NCI-H2196 (cell line): Measurements from ENCODE around the gene PSTPIP1.
A peak's percentile ranks its signal among the peaks of the same experiment; 100 is the strongest.

Experiments used
- DNase-seq: peaks from one replicate; lab custom pipeline; 2025; ENCODE audit not compliant: unreplicated experiment; lab: John Stamatoyannopoulos, UW

The PSTPIP1 gene

DNA sequence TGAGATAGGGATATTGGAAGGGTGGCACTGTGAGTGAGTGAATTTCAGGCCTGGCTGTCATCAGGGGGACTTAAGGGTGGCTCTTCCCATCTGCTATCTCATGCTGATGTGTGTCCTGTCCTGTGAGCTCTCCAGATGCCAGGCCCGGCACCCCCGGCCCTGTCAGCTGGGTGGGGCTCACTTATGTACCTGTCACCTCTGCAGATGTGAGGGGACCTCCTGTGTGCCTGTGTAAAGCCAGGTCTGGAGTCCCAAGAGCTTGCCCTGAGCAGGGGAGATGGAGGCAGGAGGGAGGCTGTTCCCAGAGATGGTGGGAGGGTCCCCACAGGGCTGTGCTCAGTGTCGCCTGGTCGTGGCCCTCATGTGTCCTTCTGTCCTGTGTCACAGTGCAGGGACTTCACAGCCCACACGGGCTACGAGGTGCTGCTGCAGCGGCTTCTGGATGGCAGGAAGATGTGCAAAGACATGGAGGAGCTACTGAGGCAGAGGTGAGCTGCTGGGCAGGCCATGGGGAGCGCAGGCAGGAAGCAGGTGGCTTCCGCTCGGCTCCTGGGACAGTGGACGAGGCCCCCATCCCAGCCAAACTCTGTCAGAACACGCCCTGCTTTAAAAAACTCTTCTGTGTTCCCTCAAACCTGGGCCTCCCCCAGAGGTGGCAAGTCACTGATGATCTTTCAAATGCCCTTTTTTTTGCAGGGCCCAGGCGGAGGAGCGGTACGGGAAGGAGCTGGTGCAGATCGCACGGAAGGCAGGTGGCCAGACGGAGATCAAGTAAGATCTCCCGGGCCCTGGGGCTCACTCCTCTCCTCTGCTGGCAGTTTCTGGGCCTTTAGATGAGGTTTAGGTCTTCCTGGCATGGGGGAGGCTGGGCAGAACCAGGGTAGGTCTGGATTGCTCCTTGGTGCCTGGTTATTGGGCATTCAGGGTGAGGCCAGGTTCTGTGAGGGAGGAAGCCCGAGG lies 23.1 kb downstream of the PSTPIP1 start:
- DNase-seq, result no peak

DNA sequence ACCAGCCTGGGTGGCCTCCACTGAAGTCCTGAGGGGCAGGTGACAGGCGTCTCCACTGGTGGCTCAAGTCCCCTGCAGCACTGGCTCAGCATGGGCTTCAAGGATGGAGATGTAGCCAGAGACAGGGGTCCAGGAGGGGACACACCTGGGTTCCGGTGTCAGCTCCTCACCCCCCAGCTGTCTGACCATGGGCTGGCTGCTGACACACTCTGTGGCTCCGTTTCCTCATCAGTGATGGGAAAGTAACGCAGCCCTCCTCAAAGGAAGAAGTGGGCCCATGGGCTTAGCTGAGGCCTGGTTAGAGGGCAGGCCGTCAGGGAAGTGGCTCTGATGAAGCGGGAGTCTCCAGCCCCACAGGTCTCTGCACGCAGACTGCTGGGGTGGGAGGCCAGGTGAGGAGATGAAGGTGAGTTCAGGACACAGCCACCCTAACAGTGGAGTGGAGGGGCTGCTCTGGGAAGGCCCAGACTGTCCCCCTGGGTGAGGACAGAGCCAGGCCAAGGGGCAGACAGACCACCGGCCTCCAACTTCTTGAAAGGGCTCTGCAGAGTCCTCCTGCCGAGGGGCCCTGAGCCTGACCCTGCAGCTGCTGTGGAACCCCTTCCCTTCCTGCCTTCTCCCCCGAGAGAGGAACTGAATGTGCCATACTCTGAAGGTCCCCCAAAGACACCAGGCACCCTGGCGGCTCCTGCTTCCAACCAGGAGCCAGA lies 24.0 kb downstream of the PSTPIP1 start:
- no peak for DNase-seq

DNA sequence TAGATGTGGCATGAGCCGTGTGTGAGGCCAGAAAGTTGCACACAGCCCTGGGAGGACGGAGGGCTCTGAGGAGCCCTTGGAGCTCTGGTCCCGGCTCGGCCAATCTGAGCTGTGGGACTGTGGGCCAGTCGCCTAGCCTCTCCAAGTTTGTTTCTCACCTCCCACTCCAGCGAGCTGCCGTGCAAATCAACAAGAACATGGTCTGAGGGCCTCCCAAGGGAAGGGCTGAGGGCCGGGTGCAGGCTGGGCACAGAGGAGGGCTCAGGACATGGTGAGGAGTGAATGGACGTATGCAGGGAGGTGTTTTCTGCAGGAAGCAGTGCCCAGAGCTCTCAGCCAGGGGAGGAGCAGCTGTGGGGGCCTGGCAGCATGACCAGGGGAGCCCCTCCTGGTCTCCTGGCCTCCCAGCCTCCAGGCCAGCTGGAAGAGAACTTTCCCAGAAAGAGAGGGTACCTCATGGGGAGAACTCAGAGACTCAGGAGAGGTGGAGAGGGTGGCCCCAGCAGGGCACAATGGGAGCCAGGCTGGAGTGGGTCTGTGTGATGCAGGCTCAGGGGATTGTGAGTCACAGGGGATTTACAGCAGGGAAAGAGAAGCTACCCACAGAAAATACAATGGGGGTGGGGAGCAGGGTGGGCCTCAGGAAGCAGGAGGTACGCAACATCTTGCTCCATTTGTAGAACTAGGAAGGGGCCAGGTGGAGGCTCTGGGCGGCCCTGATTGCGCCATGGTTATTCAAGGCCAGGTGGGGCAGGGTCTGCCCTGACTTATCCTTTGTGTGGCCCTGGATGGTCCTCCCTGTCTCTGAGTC lies 24.8 kb downstream of the PSTPIP1 start:
- no peak for DNase-seq

DNA sequence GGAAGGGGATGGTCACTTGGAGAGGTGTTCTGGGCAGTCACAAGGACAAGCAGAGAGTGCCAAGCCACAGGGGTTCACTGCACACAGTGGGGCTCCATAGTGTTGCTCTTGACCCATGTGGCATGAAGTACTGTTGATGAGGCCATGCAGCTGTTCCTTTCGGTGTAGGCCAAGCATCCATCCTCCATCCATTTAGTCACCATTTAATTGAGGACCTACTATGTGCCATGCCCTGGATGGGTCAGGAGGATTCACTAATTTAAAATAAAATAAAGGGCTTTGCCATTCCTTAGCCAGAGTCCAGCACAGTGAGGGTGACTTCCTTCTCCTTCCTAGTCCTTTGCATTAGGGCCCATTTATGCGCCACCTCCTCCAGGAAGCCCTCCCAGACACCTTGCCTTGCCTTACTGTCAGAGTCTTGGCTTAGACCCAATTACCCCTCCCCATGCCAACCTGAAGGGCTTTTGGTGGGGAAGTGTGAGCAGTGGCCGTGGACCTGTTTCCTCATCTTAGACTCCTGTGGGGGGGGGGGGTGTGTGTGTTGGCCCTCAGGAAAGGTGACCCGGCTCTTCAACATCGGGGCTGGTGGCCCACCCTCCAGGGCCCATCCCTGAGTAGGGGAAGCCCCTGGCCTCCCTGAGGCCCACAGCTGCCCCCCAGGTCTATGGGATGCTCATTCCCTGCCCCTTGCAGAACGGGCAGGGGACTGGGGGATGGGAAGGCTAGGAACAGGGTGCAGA lies 25.6 kb downstream of the PSTPIP1 start:
- DNase-seq, result no peak

DNA sequence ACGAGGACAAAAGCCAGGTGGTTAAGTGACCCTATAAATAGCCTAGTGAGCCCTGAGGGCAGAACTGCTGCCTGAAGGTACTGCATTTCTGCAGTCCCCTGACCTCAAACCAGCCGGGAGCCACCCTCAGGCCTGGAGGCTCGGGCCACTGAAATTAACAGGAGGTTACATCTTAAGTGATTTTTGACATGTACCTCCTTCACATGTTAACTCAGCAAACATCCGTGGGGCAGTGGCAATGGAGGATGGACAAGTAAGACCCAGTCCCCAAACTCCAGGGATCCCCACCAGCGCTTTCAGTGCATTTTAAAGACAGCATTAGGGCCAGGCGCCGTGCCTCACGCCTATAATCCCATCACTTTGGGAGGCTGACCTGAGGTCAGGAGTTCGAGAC lies 26.2 kb downstream of the PSTPIP1 start:
- DNase-seq, result no peak

DNA sequence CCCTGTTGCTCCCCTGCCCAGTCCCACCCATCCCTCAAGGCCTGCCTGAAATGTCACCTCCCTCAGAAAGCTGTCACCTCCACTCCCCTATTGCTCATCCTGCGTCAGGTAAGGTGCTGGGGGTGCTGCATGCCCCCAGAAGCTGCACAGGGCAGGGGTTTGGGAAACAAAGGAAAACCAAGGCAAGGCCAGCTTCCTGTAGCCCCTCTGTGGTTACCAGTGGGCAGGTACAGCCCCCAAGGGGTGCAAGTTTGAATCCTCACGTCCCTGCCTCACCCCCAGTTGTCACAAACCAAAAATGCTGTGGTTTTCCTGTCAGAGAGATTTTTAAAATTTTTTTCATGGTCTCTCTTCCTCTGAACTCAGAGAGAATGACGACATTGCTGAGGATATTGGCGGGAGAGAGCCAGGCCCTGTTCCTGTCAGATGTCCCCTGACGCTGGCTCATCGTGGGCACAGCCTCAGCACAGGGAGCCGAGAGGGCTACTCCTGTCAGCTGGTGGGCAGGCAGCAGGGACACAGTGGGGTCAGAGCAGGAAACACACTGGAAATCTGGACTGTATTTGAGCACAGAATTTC lies 27.0 kb downstream of the PSTPIP1 start:
- DNase-seq, result no peak

DNA sequence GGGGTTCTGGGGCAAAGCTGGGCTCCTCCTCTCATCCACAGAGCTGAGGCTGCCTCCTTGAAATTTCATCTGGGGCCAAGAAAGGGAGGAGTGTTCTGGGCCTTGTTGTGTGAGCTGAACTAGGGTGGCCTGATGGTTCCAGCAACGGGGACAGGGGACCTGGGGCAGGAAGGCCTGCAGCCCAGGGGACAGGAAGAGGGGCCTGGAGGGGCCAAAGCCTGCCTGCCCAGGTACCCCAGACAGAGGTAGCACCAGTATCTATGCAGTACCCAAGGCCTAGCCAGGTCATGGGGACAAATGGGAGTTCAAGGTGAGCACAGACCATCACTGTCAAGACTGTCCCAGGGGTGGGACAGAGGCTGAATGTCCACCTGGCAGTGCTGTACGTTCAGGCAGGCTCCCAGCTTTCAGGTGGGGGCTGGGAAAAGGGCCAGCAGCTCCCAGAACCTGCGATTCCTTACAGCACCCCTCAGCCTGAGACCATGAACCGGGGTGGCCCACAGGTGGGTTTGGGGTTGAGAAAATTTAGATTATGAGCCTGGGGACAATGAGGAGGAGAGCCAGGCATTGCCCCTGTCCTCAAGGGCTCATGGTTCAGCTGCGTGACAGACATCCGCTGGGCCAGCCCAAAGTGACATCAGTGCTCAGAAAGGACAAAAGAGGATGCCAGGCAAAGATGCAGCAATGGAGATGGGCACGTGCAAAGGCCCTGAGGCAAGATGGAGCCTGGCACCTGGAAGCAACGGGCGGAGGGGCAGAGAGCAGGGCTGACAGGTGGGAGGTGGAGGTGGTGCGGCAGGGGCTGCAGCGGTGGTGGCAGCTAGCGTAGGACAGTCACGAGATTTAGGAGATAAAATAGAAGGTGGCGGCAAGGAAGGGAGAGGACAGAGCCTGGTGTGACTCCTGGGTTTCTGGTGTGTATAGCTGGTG lies 28.0 kb downstream of the PSTPIP1 start:
- DNase-seq, result no peak

DNA sequence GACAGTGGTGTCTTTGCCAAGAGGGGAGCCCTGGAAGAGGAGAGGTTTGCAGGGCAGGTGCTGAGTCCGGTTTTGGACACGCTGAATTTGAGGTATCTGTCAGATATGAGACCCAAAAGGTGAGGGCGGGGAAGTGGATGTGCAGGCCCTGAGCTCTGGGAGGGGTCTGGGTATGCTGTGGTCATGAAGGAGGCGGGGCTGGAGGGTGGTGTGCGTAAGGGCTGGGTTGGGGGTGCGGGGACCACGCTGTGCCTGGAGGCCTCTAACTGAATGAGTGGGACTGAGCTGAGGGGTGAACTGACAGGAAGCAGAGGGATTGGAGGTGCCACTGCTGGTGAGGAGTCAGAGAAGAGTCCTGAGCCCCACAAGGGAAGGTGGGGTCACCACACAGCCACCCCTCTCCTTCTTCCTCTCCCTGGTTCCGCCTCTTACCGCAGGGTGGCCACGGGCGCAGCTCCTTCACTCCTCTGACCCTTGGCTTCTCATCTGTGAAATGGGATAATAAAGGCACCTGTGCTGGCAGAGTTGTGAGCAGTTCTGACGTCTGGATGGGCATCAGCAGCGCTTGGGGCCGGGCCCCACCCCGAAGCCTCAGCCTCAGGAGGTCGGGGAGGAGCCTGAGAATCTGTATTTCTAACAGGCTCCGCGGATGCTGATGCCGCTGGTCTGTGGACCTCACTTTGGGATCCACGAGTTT lies 28.8 kb downstream of the PSTPIP1 start:
- no peak for DNase-seq

DNA sequence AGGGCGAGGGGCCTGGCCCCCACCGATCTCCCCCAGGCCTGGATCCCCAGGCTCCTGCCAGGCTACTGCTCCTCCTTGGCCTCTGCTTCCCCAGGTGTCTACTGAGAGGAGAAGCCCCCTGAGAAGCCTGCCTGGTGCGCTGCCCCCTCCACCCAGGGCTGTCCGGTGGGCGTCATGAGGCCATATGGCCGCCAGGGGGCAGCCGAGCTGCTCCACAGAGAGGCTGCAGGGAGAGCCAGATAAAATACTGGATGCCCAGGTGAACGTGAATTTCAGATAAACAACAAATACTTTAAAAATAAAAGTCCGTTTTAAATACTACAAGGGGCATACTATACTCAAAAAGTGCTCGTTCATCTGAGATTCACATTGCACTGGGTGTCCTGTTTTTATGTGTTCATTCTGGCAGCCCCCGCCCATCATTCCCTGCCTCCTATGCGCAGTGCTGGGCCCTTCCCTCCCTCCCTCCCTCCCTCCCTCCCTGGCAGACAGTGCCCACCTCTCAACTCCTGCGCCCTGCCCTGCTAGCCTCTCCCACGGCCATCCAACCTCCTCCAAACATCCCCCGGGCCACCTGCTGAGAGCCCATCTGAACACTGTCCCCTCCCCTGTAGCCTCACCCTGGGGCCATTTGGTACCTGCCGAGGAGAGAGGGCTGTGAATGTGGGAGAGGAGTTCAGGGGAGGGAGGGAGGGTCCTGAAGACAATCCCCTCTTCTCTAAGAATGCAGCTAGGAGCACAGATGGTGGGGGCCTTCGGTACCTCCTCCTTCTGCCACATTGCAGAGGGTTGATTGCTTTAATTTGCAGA lies 29.6 kb downstream of the PSTPIP1 start:
- peak; percentile 30 for DNase-seq

DNA sequence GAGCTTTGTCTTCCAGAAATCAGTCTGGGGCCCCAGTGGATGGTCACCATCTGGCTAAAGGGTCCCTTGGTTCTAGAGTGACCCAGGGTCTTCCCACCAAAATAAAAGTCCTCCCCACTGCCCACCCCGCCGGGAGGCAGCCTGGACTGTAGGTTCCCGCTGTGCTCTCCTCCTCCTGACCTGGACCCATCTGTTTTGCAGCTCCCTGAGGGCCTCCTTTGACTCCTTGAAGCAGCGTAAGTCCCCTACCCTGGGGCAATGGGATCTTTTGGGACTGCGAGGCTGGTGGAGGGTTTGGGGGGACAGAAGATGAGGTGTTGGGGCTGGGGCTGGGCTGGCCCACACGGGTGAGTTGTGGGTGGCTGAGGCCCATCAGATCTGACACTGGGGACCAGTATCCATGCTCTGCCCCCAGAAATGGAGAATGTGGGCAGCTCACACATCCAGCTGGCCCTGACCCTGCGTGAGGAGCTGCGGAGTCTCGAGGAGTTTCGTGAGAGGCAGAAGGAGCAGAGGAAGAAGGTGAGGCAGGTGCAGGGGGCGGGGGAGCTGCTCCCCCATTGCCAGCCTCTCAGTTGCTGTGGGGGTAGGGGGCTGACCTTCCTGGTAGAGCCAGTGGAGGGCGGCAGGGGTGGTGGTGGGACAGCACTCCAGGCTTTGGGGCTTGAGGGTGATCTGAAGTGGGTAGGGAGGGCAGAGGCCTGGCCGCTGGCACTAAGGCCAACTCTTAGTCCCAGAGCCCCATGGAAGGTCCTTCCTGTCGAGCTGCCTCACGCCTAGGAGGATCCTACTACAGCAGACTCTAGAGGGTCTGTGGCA lies 30.4 kb downstream of the PSTPIP1 start:
- DNase-seq, result no peak

DNA sequence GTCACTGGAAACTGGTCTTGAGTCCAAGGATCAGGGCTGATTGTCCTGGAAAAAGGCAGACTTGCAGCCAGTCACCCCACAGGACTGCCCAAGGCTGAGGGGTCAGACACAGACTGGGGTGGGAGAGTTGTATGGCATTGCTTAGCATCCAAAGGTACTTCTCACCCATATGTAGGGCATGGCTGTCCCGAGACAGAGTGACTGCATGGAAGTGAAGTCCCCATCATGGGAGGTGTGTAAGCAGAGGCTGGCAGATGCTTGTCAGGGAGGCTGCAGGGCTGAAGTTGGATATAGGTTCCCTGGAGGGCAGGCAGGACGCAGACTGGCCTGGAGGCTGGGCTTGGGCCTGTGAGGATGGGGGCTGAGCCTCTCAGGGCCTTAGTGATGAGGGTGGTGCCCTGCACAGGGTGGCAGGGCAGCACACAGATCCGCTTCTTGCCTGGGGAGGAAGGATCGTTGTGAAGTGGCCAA lies 31.1 kb downstream of the PSTPIP1 start:
- no peak for DNase-seq

DNA sequence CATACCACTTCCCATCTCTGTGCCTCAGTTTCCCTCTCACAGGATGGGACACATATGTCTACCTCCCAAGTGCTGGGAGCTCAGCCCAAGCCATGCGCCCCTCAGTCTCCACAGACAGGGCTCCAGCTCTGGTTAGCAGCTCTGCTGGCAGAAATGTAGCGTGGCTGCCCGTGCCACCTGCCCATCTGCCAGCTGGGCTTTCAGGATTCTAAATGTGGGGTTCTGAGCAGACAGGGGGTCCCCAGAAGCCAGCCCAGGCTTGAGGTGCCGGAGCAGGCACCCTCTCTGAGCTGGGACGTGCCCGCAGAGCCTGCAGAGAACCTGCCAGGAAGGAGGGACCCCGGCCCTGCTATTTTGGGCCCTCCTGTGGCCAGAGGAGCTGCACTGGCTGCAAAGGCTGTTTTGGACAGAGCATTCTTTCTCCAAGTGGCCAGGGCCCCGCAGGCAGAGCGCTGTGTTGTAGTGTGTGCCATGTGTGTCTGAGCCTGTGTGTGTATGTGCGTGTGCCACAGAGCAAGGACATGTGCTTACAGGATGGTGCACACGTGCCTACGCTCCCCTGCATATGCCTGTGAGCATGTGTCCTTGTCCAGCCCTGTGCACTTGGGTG lies 31.7 kb downstream of the PSTPIP1 start:
- no peak for DNase-seq

DNA sequence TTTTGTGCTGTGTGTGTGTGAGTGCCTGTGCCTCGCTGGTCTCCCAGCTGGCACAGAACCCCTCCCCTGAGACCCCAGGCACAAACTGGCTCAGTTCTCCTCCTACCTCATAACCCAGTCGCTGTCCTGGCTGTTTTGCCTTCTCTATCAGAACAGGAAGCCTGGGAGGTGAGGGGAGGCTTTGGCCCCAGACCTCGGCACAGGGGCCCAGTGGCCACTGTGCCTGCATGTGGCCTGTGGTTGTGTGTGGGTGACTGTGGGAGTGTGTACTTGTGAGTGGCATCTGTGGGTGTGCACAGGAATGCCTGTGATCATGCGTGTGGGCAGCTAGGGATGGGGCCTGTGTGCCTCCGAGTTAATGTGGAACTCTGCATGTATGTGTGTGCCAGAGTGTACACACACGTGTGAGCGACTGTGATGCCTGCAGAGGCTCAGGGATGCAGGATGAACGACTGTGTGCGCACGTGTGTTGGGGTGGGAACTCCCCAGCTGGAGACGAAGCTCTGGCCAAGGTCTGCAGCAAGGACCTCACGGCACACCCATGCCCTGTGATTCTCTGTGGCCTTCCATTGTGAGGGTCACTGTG lies 32.3 kb downstream of the PSTPIP1 start:
- no peak for DNase-seq

DNA sequence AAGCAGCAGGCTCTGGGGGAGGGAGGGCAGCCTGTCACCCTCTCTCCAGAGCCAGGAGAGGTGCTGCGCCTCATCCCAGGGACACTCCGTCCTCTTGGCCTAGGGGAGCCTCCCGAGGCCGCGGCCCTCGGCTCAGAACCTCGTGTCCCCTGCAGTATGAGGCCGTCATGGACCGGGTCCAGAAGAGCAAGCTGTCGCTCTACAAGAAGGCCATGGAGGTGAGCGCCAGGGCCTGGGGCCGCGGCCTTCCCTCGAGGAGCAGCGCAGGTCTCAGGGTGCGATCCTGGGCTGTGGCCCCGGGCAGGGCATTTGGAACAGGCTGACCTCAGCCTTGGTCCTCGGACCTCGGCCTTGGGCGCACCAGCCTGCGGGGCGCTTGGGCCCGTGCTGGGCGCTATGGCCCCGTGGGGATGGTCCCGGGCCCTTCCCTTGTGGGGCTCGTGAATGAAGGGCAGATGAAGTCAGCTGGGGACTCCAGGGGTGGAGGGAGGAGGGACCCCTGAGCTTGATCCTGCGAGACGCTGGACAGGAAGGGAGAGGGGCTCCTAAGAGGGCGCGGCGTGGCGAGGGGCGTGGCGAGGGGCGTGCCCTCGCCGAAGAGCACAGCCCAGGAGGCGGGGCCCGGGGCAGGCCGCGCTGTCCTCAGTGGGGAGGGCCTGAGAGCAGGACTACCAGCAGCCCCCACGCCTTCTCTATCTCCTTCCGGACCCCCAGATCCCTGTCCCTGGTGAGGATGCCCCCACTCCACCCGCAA lies 32.9 kb downstream of the PSTPIP1 start:
- no peak for DNase-seq

DNA sequence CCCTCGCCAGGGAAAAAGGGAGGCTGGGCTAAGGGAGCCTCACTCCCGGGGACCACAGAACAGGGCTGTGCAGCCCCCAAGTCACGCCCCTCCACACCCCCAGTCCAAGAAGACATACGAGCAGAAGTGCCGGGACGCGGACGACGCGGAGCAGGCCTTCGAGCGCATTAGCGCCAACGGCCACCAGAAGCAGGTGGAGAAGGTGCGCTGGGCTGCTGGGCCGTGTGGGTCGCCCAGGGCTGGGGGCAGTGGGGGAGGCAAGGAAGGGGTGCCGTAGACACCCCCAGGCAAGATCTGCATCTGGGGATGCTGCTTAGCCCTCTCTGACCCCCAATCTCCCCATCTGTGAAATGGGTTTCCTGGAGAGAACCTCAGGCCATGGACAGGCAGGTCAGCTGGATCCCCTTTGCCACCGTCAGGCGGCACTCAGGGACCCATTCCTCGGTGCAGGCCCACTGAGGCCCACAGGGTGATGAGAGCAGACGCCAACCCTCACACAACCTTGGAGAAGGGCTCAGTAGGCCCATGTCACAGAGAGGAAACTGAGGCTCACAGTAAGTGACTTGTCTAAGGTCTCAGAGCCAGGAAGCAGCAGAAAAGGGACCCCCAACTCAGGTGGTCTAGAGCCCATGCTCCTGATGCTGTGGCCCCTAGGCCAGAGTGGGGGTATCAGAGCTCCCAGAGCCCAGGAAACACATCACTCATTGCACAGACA lies 33.7 kb downstream of the PSTPIP1 start:
- DNase-seq, result no peak
